Glomerular endothelial cell (primary cell): ENCODE data around the gene DCAF15. TPM values are rescaled to one million over a fixed set of nuclear protein-coding genes. Genes with fewer than 3 reads are reported as not detected.

ENCODE experiments used
- DNase-seq: peaks from one replicate; pipeline ENCODE4 v3.0.0-alpha.2; 2011; ENCODE audit warnings: low read depth, low spot score; ENCODE audit errors: extremely low read depth
- total RNA-seq: library from RNA; depleted of rRNA; stranded (reverse); fragments of >200 nt; gene quantifications from 2 replicates; pipeline ENCODE4 v1.2.3, GENCODE V29; 2015

The DCAF15 gene
- total RNA-seq, 1 donor from 2014 or later: 30.0 TPM

- DNase-seq: no peak
Measured at GRCh38 chr19:13990085-13990484, 37.8 kb downstream of the DCAF15 start.

- DNase-seq: no peak
Measured at GRCh38 chr19:13992025-13992424, 39.7 kb downstream of the DCAF15 start.

GRCh38 chr19:13993590-13994300 lies 41.4 kb downstream of the DCAF15 start:
- DNase-seq: no peak

GRCh38 chr19:13995017-13995728 lies 42.9 kb downstream of the DCAF15 start:
- no peak for DNase-seq

- no peak for DNase-seq
Measured at GRCh38 chr19:13995878-13996765, 43.8 kb downstream of the DCAF15 start.

GRCh38 chr19:13996928-13997630 lies 44.8 kb downstream of the DCAF15 start:
- no peak for DNase-seq

- DNase-seq: no peak
Measured at GRCh38 chr19:13997631-13997962, 45.3 kb downstream of the DCAF15 start.

GRCh38 chr19:13998426-13998825 lies 46.1 kb downstream of the DCAF15 start:
- DNase-seq: no peak

GRCh38 chr19:13999085-13999484 lies 46.8 kb downstream of the DCAF15 start:
- no peak for DNase-seq

GRCh38 chr19:14000691-14001375 lies 48.5 kb downstream of the DCAF15 start:
- no peak for DNase-seq

GRCh38 chr19:14002571-14003250 lies 50.4 kb downstream of the DCAF15 start:
- DNase-seq: no peak

GRCh38 chr19:14003251-14004055 lies 51.1 kb downstream of the DCAF15 start:
- no peak for DNase-seq

- no peak for DNase-seq
Measured at GRCh38 chr19:14004619-14005348, 52.5 kb downstream of the DCAF15 start.

- no peak for DNase-seq
Measured at GRCh38 chr19:14005349-14006084, 53.2 kb downstream of the DCAF15 start.

GRCh38 chr19:14006085-14006765 lies 53.9 kb downstream of the DCAF15 start, which contains the start of gene RFX1:
Gene RFX1 (minus strand): TSS chr19:14006320. CDS start chr19:13993843, 12,477 bp downstream.
- peak; percentile 99 for DNase-seq

- no peak for DNase-seq
Measured at GRCh38 chr19:14006766-14007562, 54.7 kb downstream of the DCAF15 start.
